ACHN (cell line): Measurements from ENCODE around the gene SETBP1.

Source experiments
- DNase-seq: peaks from one replicate; pipeline ENCODE4 v3.0.0-alpha.2; 2015
- in situ Hi-C: cut with HindIII; loops from 2 replicates; pipeline ENCODE4 v1.10.0; 2017; ENCODE audit warnings: low sequenced_read_pairs, low pct_ligation_motif_present, low pct_unique_long_range_greater_than_20kb

The SETBP1 gene

GRCh38 chr18:45109271-45109670 is 428.6 kb downstream of the SETBP1 start:
- in situ Hi-C loops, result no loop called here
- no peak for DNase-seq

- in situ Hi-C loops, result no loop called here
- DNase-seq, result no peak
Measured at GRCh38 chr18:45109706-45110105, 429.0 kb downstream of the SETBP1 start.

GRCh38 chr18:45110577-45111501 is 430.2 kb downstream of the SETBP1 start:
- in situ Hi-C loops, result no loop called here
- no peak for DNase-seq

- no peak for DNase-seq
- in situ Hi-C loops, result no loop called here
Measured at GRCh38 chr18:45111502-45111848, 430.8 kb downstream of the SETBP1 start.

- DNase-seq, result no peak
- in situ Hi-C loops, result no loop called here
Measured at GRCh38 chr18:45112682-45113081, 432.0 kb downstream of the SETBP1 start.

GRCh38 chr18:45116116-45116515 is 435.4 kb downstream of the SETBP1 start:
- DNase-seq, result no peak
- in situ Hi-C loops, result no loop called here
